Coronary artery (tissue), 2 donors: ENCODE data around the gene UTP18.

Experiments
- DNase-seq: peaks from one replicate; pipeline ENCODE4 v3.0.0-alpha.2; 2017; ENCODE audit warnings: low spot score
- H3K27ac ChIP-seq, 2 donors: fragments of 200-600 bp; sonication (generic); one replicate each; pipeline ENCODE4 v1.5.1; 2016 to 2019
- H3K4me3 ChIP-seq: fragments of 200-600 bp; sonication (generic); 2 replicates; pipeline ENCODE4 v1.5.1; 2016; ENCODE audit warnings: mild to moderate bottlenecking, moderate library complexity
- CTCF ChIP-seq: fragments of 200-600 bp; sonication (generic); IDR thresholded peaks from one replicate; pipeline ENCODE4 v1.5.1; 2019; ENCODE audit warnings: antibody characterized with exemption

The UTP18 gene

DNA sequence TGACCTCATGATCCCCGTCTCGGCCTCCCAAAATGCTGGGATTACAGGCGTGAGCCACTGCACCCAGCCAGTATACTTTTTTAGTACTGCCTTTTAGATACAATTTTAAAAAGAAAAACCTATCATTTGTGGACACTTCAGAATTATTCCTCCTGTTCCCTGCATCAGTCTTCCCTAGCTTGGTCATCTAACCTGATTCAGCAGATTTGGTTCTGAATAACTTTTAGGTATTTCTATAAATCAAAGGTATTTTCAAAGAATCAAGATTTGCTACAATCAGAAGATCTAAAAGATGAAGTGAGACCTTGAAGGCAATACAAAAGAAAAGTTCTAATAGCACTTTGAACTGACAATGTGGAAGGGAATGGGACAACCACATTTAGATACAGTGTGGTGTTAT, 30.5 kb upstream of the UTP18 start:
- TF ChIP-seq CTCF = no peak
- H3K4me3 ChIP-seq = no peak overlapping the region

GRCh38 chr17:51230306-51230705, 30.0 kb upstream of the UTP18 start:
- Histone ChIP-seq H3K4me3 (no peak overlapping the region), H3K27ac (no peak overlapping the region)
- no peak for TF ChIP-seq CTCF
- DNase-seq = no peak

More for the DNA sequence above, 30.5 kb upstream of the UTP18 start:
- no peak overlapping the region for H3K27ac ChIP-seq
- no peak for DNase-seq

DNA sequence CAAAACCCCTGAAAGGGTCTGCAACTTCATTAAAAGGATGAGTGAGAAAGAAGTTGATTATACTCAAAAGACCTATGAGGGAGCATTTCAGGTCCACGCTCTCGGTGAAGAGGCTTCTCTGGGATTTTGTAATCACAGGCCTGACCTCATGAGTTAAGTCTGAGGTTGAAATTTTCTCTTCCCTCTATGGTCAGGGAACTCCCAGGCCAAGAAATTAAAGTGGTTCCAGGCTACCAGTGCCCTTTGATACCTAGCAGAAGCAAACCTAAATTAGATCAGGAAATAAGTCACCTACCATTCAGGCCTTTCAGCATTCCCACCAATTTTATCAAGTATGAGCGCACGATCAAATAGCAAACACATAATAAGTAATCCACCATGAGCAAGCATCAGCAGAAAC, 28.3 kb upstream of the UTP18 start:
- H3K27ac ChIP-seq = no peak overlapping the region
- no peak for TF ChIP-seq CTCF
- DNase-seq = no peak
- no peak overlapping the region for H3K4me3 ChIP-seq

- TF ChIP-seq CTCF = no peak
- no peak for DNase-seq
- no peak overlapping the region for H3K4me3 ChIP-seq
- H3K27ac ChIP-seq = no peak overlapping the region
These were observed 26.2 kb upstream of the UTP18 start for GRCh38 chr17:51234162-51234561.

DNA sequence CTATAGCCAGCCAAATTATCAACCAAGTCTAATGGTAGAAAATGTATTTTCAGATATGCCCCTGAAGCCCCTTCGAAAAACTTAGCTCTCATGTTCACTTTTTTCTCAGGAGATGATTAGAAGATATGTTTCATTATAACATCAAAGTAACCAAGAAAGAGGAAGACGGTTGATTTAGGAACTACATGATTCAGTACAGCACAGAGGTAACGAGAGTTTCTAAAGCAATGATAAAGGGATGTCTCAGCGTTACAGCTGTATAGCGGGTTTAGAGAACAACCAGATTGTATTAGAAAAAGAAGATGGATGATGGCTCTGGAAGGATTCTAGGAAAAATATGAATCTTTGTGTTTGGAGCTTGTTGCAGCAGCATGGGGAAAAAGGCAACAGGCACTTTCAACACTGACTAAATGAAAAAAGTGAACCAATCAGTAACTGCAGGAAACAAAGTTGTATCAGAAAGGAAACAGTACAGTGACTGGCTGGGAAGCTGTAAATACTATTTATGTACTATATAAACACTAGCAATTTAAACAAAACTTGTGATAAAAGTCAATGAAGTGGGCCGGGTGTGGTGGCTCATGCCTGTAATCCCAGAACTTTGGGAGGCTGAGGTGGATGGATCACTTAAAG, 22.0 kb upstream of the UTP18 start:
- DNase-seq = no peak
- Histone ChIP-seq H3K27ac (no peak overlapping the region), H3K4me3 (no peak overlapping the region)
- TF ChIP-seq CTCF = no peak

DNA sequence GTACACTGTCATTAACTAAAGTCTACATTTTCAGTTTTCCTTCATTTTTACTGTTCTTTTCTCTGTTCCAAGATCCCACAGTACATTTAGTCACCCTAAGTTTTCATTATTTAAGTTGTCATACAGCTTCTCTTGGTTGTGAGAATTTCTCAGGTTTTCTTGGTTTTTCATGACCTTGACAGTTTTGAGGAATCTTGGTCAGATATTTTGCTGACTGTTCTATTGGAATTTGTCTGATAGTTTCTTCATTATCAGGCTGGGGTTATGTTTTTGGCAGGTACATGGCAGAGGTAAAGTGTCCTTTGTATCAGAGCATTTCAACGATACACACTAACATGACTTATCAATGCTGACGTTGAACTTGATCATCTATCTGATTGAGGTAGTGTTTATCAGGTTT, 20.1 kb upstream of the UTP18 start:
- DNase-seq = no peak
- TF ChIP-seq CTCF = no peak
- Histone ChIP-seq H3K4me3 (no peak overlapping the region), H3K27ac (no peak overlapping the region)

DNA sequence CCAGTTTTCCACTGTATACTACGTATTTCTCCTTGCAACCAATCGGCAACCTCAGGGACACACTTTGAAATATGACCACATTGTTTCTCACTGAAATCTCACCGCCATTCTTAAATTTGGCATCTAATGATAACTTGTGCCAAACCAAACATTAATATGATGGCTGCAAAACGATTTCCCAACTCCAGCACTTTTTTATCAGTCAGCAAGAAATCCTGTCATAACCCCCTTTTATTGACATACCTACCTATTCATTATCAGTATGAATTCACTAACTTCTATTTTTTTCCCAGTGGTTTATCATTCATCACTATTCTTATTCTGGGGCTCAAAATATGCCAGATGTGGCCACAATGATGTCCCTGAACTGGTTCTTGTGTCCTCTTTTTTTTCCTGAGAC, 16.3 kb upstream of the UTP18 start:
- Histone ChIP-seq H3K27ac (no peak overlapping the region), H3K4me3 (no peak overlapping the region)
- no peak for DNase-seq
- TF ChIP-seq CTCF = no peak
